GM06990 (cell line): ENCODE measurements around the gene ETFB.

Experiments used
- DNase-seq: peaks from one replicate; pipeline ENCODE4 v3.0.0-alpha.2; 2011; ENCODE audit not compliant: insufficient read length; ENCODE audit errors: extremely low read depth
- H3K27me3 ChIP-seq: replicated peaks from 2 replicates; pipeline ENCODE4 v1.6.0; 2011; ENCODE audit warnings: low read length; ENCODE audit not compliant: control insufficient read depth, insufficient read depth
- H3K36me3 ChIP-seq: 2 replicates; pipeline ENCODE4 v1.5.1; 2011; ENCODE audit warnings: low read length; ENCODE audit not compliant: control insufficient read depth, insufficient read depth
- H3K4me3 ChIP-seq: replicated peaks from 2 replicates; pipeline ENCODE4 v1.5.1; 2011; ENCODE audit warnings: low read depth, mild to moderate bottlenecking, control low read depth, low read length
- CTCF ChIP-seq: IDR thresholded peaks from 2 replicates; pipeline ENCODE4 v1.5.1; 2011; ENCODE audit warnings: low read length, control low read depth, mild to moderate bottlenecking, inconsistent platforms; ENCODE audit not compliant: insufficient read depth, poor library complexity, severe bottlenecking

The ETFB gene

GRCh38 chr19:51337861-51338562 is 28.2 kb downstream of the ETFB start:
- Histone ChIP-seq H3K4me3 (no peak overlapping the region), H3K36me3 (no peaks in the 10 kb centered on the region), H3K27me3 (no peaks in the 10 kb centered on the region)
- DNase-seq = no peak
- TF ChIP-seq CTCF = no peak

GRCh38 chr19:51337141-51337860 is 28.9 kb downstream of the ETFB start:
- Histone ChIP-seq H3K27me3 (no peaks in the 10 kb centered on the region), H3K36me3 (no peaks in the 10 kb centered on the region), H3K4me3 (no peak overlapping the region)
- DNase-seq = no peak
- TF ChIP-seq CTCF = no peak

- Histone ChIP-seq H3K36me3 (no peaks in the 10 kb centered on the region), H3K27me3 (no peaks in the 10 kb centered on the region), H3K4me3 (no peak overlapping the region)
- no peak for TF ChIP-seq CTCF
- DNase-seq = no peak
Observed at GRCh38 chr19:51333836-51334460, 32.2 kb downstream of the ETFB start.

- DNase-seq = no peak
- Histone ChIP-seq H3K27me3 (no peaks in the 10 kb centered on the region; the same call in 1 of the 2 replicates), H3K4me3 (no peak overlapping the region), H3K36me3 (no peaks in the 10 kb centered on the region)
- no peak for TF ChIP-seq CTCF
Observed at GRCh38 chr19:51331716-51332115, 34.5 kb downstream of the ETFB start.

GRCh38 chr19:51331193-51331592 is 35.0 kb downstream of the ETFB start:
- no peak for DNase-seq
- Histone ChIP-seq H3K36me3 (no peaks in the 10 kb centered on the region), H3K4me3 (no peak overlapping the region), H3K27me3 (no peaks in the 10 kb centered on the region; the same call in 1 of the 2 replicates)
- no peak for TF ChIP-seq CTCF
